Fibroblast of lung (primary cell): ENCODE results near the gene LRMDA.

Experiments used
- CTCF ChIP-seq, 2 donors: IDR thresholded peaks in 1 of 2; conservative IDR thresholded peaks in 1 of 2; 1 replicate in 1 of 2; 2 replicates in 1 of 2; pipeline ENCODE4 v1.5.1; 2011 to 2012; ENCODE audit warnings: low read length in 2 of 2, control low read depth in 1 of 2, inconsistent platforms in 1 of 2, low read depth in 1 of 2, mild to moderate bottlenecking in 1 of 2
- EZH2 ChIP-seq: IDR thresholded peaks from 2 replicates; pipeline ENCODE4 v1.5.1; 2012; ENCODE audit warnings: low read length, control low read depth, mild to moderate bottlenecking; ENCODE audit errors: missing control alignments

DNA sequence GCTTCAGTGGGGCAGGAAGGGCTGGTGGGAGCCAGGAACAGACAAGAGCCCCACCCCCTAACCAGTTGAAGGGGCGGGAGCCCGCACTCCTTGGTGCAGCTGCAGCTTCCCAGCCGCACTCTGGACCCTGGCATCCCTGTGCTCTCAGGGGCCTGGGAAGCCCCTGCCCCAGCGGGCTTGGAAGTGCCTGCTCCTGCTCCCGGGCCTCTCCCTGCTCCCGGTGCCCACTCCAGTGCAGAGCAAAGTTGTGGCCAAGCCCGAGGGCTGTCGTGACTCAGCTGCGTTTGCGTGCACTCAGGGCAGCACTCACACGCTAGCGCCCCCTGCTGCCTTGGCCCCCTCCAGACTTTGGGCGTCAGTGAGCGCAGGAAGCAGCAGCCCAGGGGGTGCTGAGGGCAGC lies 883.8 kb downstream of the LRMDA start:
- TF ChIP-seq EZH2: no peak
- no peak for TF ChIP-seq CTCF (conservative IDR thresholded peaks at IDR 0.05 in 1 of 2, IDR thresholded peaks at IDR 0.05 in 1 of 2; ENCODE audit: low read depth in 1 of 2, low read length in 2 of 2)
